PC-9 (cell line): ENCODE measurements around the gene SEMA5A. TPM values are rescaled to one million over a fixed set of nuclear protein-coding genes. Genes with fewer than 3 reads are reported as not detected.

Source experiments
- BruUV-seq: library from RNA; stranded (reverse); fragments of 400-500 nt; replicated peaks from 2 replicates; lab custom pipeline; 2021; lab: Mats Ljungman, UMichigan
- CTCF ChIA-PET: fragments of 300-600 bp; sonication (Branson Sonifier 250); formaldehyde crosslinking; loops from one replicate; lab custom pipeline; 2022; ENCODE audit warnings: antibody characterized with exemption; lab: Charles Lee
- POLR2A ChIA-PET: fragments of 300-600 bp; sonication (Branson Sonifier 250); formaldehyde crosslinking; loops from one replicate; lab custom pipeline; 2022; ENCODE audit warnings: antibody characterized with exemption; ENCODE audit not compliant: unreplicated experiment; lab: Charles Lee
- DNase-seq, 2 experiments: peaks; one replicate each; pipeline versions ENCODE4 v3.0.0 to v3.0.0-alpha.2; 2015 to 2022; ENCODE audit warnings: mixed read lengths in 1 of 2
- H2AFZ ChIP-seq: fragments of 200-600 bp; sonication (generic); 2 replicates; pipeline ENCODE4 v1.8.1; 2017; ENCODE audit warnings: antibody characterized with exemption
- H3F3A ChIP-seq: fragments of 200-600 bp; sonication (generic); 2 replicates; pipeline ENCODE4 v1.8.1; 2017; ENCODE audit warnings: antibody characterized with exemption, mild to moderate bottlenecking, low read depth; ENCODE audit not compliant: insufficient read depth
- H3K27ac ChIP-seq: fragments of 200-600 bp; sonication (generic); 2 replicates; pipeline ENCODE4 v1.6.1; 2016; ENCODE audit warnings: mixed run types
- H3K27me3 ChIP-seq: fragments of 200-600 bp; sonication (generic); 2 replicates; pipeline ENCODE4 v1.6.1; 2016; ENCODE audit warnings: low read depth, mixed run types; ENCODE audit not compliant: insufficient read depth
- H3K36me3 ChIP-seq: fragments of 200-600 bp; sonication (generic); 2 replicates; pipeline ENCODE4 v1.6.1; 2016; ENCODE audit warnings: low read depth, mixed run types
- H3K4me1 ChIP-seq: fragments of 200-600 bp; sonication (generic); replicated peaks from 2 replicates; pipeline ENCODE4 v1.6.1; 2016; ENCODE audit warnings: mixed run types; ENCODE audit not compliant: insufficient read depth
- H3K4me2 ChIP-seq: fragments of 200-600 bp; sonication (generic); 2 replicates; pipeline ENCODE4 v1.6.1; 2017; ENCODE audit warnings: mixed run types
- H3K4me3 ChIP-seq: fragments of 200-600 bp; sonication (generic); 2 replicates; pipeline ENCODE4 v1.6.1; 2016; ENCODE audit warnings: mixed run types
- H3K79me2 ChIP-seq: fragments of 200-600 bp; sonication (generic); 2 replicates; pipeline ENCODE4 v1.6.1; 2017; ENCODE audit warnings: low read depth, mixed run types
- H3K9me2 ChIP-seq: fragments of 200-600 bp; sonication (generic); 2 replicates; pipeline ENCODE4 v1.8.1; 2017; ENCODE audit warnings: mild to moderate bottlenecking; ENCODE audit not compliant: insufficient read depth
- H3K9me3 ChIP-seq: fragments of 200-600 bp; sonication (generic); 2 replicates; pipeline ENCODE4 v1.8.1; 2016; ENCODE audit warnings: low read depth; ENCODE audit not compliant: insufficient read depth
- H4K20me1 ChIP-seq: fragments of 200-600 bp; sonication (generic); 2 replicates; pipeline ENCODE4 v1.8.1; 2017; ENCODE audit not compliant: insufficient read depth
- CTCF ChIP-seq: fragments of 200-600 bp; sonication (generic); conservative IDR thresholded peaks from 2 replicates; pipeline ENCODE4 v1.6.1; 2017; ENCODE audit warnings: mixed run types, antibody characterized with exemption, mild to moderate bottlenecking, moderate library complexity
- EZH2 ChIP-seq: fragments of 200-600 bp; sonication (generic); IDR thresholded peaks from 2 replicates; pipeline ENCODE4 v1.8.0; 2017; ENCODE audit warnings: antibody characterized with exemption, low read depth
- intact Hi-C: fragments of 100-400 bp; cut with micrococcal nuclease; formaldehyde crosslinking; loops from one replicate; pipeline ENCODE4 v1.10.0; 2022; ENCODE audit not compliant: unreplicated experiment
- total RNA-seq: library from RNA; stranded (reverse); gene quantifications from 2 replicates; pipeline ENCODE4 v1.2.3, GENCODE V29; 2021

Gene SEMA5A
- total RNA-seq, 1 experiment from 2014 or later, result not detected

GRCh38 chr5:9505225-9505624 is 40.6 kb downstream of the SEMA5A start:
- BruUV-seq, result no TSS peak
- Histone ChIP-seq H2AFZ (no peak overlapping the region), H3F3A (no peaks in the 10 kb centered on the region), H3K36me3 (no peaks in the 10 kb centered on the region), H3K4me2 (no peak overlapping the region), H3K4me1 (no peaks in the 10 kb centered on the region), H3K4me3 (no peak overlapping the region), H3K9me3 (no peaks in the 10 kb centered on the region), H3K27me3 (no peaks in the 10 kb centered on the region), H3K79me2 (no peaks in the 10 kb centered on the region), H3K9me2 (no peaks in the 10 kb centered on the region), H4K20me1 (no peaks in the 10 kb centered on the region), H3K27ac (no peak overlapping the region)
- no peak for DNase-seq
- intact Hi-C loops, result no loop called here
- ChIA-PET POLR2A (no interaction called here), CTCF (no interaction called here)
- TF ChIP-seq EZH2 (no peak), CTCF (no peak)

- H2AFZ ChIP-seq, result no peak overlapping the region
- intact Hi-C loops, result no loop called here
- H3K27ac ChIP-seq, result no peak overlapping the region
- no peaks in the 10 kb centered on the region for H3K9me3 ChIP-seq
- no peaks in the 10 kb centered on the region for H3K79me2 ChIP-seq
- CTCF ChIA-PET, result no interaction called here
- TF ChIP-seq EZH2 (no peak), CTCF (no peak)
- DNase-seq, result no peak
- no peaks in the 10 kb centered on the region for H3K27me3 ChIP-seq
- no peaks in the 10 kb centered on the region for H3F3A ChIP-seq
- POLR2A ChIA-PET, result no interaction called here
- no TSS peak for BruUV-seq
- no peaks in the 10 kb centered on the region for H3K9me2 ChIP-seq
- H4K20me1 ChIP-seq, result no peaks in the 10 kb centered on the region
- H3K4me1 ChIP-seq, result no peaks in the 10 kb centered on the region
- no peak overlapping the region for H3K4me3 ChIP-seq
- H3K36me3 ChIP-seq, result no peaks in the 10 kb centered on the region
- no peak overlapping the region for H3K4me2 ChIP-seq
Observed at GRCh38 chr5:9502864-9503263, 43.0 kb downstream of the SEMA5A start.

- Histone ChIP-seq H2AFZ (no peak overlapping the region), H3K9me3 (no peaks in the 10 kb centered on the region), H3K79me2 (no peaks in the 10 kb centered on the region), H3K27ac (no peak overlapping the region), H3F3A (no peaks in the 10 kb centered on the region), H3K36me3 (no peaks in the 10 kb centered on the region), H3K4me2 (no peak overlapping the region), H3K4me1 (no peaks in the 10 kb centered on the region), H3K4me3 (no peak overlapping the region), H3K9me2 (no peaks in the 10 kb centered on the region), H4K20me1 (no peaks in the 10 kb centered on the region), H3K27me3 (no peaks in the 10 kb centered on the region)
- BruUV-seq, result no TSS peak
- CTCF ChIA-PET, result no interaction called here
- intact Hi-C loops, result no loop called here
- TF ChIP-seq EZH2, result no peak
- TF ChIP-seq CTCF, result no peak
- POLR2A ChIA-PET, result no interaction called here
- no peak for DNase-seq
Observed at GRCh38 chr5:9502050-9502834, 43.6 kb downstream of the SEMA5A start.
